Activated CD8-positive, alpha-beta memory T cell treated with anti-CD3 and anti-CD28 coated beads, Interleukin-2, amount 50 U/mL, for 24 hours (primary cell): ENCODE results near the gene MKS1.

Experiments
- DNase-seq: peaks from one replicate; pipeline ENCODE4 v3.0.0-alpha.2; 2020; ENCODE audit errors: extremely low read depth

Gene MKS1

DNA sequence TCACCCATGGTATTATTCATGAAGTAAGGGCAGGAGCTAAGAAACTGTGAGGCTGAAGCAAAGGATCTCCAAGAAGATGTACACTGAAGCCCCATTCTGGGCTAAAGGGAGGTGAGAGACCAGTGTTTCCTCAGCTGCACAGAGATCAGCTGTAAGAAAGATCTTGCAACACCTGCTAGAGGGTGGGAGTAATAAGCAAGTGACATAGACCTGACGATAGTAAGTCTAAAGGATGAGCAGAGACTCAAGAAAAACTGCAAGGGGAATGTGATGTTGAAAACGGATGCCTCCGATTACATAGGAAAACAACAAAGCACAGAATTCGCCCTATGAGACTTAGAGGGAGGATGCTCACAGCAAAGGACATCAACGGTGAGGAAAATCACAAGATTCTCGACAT lies 52.4 kb downstream of the MKS1 start, which contains the start of gene OR4D2:
TSS of gene OR4D2 (plus strand) at position 301 of the 400 bp plus-strand sequence. CDS start 2,674 bp downstream, outside the sequence.
- DNase-seq, result no peak

GRCh38 chr17:58165981-58166380 lies 53.1 kb downstream of the MKS1 start:
- no peak for DNase-seq

- no peak for DNase-seq
These were observed 57.5 kb downstream of the MKS1 start for GRCh38 chr17:58161566-58161965.

DNA sequence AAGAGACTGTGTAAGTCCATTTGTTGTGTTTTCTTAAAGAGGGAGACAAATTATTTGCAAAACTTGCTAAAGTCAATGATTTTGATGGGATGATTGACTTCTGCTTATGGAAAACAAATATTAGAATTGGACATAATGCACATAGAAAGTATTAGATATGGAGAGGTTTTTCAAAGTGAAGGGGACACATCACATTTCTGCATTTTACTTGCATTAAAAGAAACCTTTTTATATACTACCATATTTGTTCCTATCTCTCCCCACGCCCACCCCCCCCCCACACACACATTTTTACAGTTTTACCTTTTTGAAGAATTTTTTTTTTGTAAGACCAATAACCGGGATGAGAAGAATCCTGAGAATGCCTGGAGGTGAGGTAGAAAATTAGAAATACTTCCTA lies 60.9 kb downstream of the MKS1 start:
- no peak for DNase-seq

GRCh38 chr17:58156839-58157803 lies 61.9 kb downstream of the MKS1 start:
- DNase-seq, result no peak
